Uterus (tissue), 2 donors: ENCODE data around the gene RAD51B.

Experiments
- POLR2A ChIP-seq, 2 donors: fragments of 450-650 bp; IDR thresholded peaks; one replicate each; pipeline ENCODE4 v1.6.1; 2016; ENCODE audit warnings: antibody characterized with exemption in 2 of 2, mild to moderate bottlenecking in 1 of 2, moderate library complexity in 1 of 2
- TF ChIP-seq, protein P1 (sequence below), 4 experiments: fragments of 200-600 bp in 2 of 4; fragments of 450-650 bp in 2 of 4; sonication (generic) in 2 of 4; IDR thresholded peaks; one replicate each; pipeline ENCODE4 v1.5.1; 2016 to 2019; ENCODE audit warnings: antibody characterized with exemption in 4 of 4, mild to moderate bottlenecking in 2 of 4, moderate library complexity in 1 of 4

GRCh38 chr14:67999705-68000384, 180.3 kb downstream of the RAD51B start:
- TF ChIP-seq, protein P1, sequence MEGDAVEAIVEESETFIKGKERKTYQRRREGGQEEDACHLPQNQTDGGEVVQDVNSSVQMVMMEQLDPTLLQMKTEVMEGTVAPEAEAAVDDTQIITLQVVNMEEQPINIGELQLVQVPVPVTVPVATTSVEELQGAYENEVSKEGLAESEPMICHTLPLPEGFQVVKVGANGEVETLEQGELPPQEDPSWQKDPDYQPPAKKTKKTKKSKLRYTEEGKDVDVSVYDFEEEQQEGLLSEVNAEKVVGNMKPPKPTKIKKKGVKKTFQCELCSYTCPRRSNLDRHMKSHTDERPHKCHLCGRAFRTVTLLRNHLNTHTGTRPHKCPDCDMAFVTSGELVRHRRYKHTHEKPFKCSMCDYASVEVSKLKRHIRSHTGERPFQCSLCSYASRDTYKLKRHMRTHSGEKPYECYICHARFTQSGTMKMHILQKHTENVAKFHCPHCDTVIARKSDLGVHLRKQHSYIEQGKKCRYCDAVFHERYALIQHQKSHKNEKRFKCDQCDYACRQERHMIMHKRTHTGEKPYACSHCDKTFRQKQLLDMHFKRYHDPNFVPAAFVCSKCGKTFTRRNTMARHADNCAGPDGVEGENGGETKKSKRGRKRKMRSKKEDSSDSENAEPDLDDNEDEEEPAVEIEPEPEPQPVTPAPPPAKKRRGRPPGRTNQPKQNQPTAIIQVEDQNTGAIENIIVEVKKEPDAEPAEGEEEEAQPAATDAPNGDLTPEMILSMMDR (IDR thresholded peaks at IDR 0.05) = no peak
- no peak for TF ChIP-seq POLR2A (IDR thresholded peaks at IDR 0.05)
